GM19455 (cell line): ENCODE measurements around the gene CERS6.
"Not testable (repeated sequence)": the region's sequence is repeated elsewhere in the genome, so short reads cannot be mapped to it uniquely, and the experiment has no call there.

Experiments used
- ATAC-seq: cut with Tn5 transposase; IDR thresholded peaks from one replicate; pipeline ENCODE4 v1.9.1; 2021; ENCODE audit not compliant: unreplicated experiment

CERS6 gene

DNA sequence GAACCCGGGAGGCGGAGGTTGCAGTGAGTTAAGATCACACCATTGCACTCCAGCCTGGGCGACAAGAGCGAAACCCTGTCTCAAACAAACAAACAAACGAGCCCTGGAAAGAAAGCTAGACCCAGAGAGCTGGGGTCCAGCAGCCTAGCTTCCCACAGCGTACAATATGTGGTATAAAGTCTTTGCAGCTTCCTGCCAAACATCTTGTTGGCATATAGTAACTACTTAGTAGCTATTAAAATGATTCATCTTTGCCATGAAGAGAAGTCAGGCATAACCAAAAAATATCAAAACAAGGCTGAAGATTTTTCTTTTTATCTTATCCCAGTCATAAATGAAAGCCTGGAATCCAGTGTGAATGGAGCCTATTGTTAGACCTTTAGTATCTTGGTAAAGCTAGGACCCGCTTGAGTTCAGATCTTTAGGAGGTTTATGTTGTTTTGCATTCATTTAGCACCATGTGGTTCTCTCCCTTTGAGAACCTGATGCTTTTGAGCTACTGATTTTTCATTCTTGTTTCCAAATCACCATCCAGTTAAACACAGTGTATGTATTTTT lies 206.7 kb downstream of the CERS6 start:
- no peak for ATAC-seq

GRCh38 chr2:168663993-168664392 lies 207.9 kb downstream of the CERS6 start:
- ATAC-seq, result no peak

GRCh38 chr2:168664715-168665114 lies 208.6 kb downstream of the CERS6 start:
- ATAC-seq, result not testable (repeated sequence)

- ATAC-seq, result no peak
Measured at GRCh38 chr2:168666339-168666738, 210.3 kb downstream of the CERS6 start.

- no peak for ATAC-seq
Measured at GRCh38 chr2:168667156-168667555, 211.1 kb downstream of the CERS6 start.

DNA sequence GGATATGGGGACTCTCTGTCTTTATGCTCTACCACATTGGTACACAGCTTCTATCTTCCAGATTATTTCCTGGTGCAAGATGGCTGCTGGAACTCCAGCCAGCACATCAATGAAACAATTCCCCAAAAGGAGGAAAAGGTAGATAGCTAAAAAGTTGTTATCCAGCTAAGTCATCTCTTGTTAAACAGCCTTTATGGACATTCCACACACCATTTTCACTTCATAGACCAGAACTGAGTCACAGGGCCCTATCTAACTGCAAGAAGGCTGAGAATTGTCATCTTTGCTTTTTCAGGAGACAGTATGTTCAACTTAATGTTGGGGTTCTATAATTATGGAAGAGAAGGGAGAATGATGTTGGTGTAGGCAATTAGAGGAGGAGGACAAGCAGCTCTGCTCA lies 213.1 kb downstream of the CERS6 start:
- no peak for ATAC-seq

- no peak for ATAC-seq
Measured at GRCh38 chr2:168670478-168670877, 214.4 kb downstream of the CERS6 start.

- ATAC-seq, result no peak
Measured at GRCh38 chr2:168671932-168672331, 215.9 kb downstream of the CERS6 start.

- no peak for ATAC-seq
Measured at GRCh38 chr2:168673265-168674189, 217.5 kb downstream of the CERS6 start.

DNA sequence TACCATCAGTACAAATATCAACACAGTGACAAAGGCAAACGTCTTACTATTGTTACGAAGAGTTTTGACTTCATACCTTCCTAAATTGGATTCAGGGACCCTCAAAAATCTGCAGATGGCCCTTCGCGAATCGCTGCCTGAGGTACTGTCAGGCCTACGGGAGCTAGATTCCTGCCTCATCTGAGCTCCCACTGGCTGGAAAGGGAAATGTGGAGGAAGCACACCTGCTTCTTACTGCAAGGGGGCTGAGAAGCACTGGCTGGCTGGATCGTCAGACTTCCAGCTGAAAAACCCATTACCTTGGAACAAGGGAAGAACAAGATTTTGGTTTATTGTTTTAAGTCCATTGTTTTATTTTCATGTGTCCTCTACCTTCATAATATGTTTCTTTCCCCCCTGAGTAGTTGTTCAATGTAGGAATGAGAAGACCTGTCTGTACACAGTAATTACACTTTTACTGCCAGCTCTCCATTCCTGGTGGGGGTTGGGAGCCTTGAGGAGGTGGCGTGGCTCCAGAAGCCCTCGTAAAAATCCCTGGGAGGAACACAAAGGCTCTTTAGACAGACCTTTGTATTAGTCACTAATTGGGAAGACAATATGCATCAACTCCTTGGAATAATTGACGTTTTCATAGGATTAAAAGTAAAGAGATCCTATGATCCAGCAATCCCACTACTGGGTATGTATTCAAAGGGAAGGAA lies 222.2 kb downstream of the CERS6 start:
- no peak for ATAC-seq

DNA sequence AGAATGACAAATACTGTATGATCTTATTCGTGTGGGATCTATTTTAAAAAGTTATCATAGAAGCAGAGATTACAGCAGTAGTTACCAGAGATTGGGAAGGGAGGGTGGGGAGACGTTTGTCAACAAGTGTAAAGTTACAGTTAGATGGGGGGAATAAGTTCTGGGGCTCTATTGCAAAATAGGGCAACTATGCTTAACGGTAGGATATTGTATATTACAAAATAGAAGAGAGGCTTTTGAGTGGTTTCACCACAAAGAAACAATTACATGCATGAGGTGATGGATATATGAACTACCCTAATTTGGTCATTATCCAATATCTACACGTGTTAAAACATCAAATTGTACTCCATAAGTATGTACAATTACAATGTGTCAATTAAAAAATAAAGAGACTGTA lies 223.0 kb downstream of the CERS6 start:
- ATAC-seq, result no peak

DNA sequence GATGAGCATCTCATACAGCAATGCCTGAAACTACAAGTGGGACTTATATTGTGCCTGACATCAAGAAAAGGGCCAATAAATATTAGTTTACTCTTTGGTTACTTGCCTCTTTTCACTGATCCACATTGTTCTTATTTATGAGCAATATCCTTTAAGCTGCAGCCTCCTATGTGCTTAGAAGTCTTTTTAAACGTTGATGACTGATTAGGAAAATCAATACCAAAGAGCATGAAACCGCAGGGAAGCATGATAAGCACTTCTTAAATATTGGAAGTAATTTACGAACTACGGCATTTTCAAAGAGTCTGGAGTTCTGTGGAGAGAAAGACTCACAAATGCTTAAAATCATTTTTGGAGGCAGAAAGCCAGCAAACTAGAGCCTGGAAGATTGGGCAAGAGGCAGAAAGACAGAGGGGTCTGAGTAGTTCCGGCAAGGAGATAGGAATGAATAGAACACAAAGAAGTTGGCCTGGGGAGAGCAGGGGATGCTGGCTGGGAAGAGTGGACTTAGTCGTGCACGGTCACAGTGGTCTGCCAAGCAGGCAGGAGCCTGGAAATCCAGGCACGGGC lies 223.8 kb downstream of the CERS6 start:
- ATAC-seq, result no peak

- ATAC-seq, result no peak
Measured at GRCh38 chr2:168683996-168684395, 227.9 kb downstream of the CERS6 start.

DNA sequence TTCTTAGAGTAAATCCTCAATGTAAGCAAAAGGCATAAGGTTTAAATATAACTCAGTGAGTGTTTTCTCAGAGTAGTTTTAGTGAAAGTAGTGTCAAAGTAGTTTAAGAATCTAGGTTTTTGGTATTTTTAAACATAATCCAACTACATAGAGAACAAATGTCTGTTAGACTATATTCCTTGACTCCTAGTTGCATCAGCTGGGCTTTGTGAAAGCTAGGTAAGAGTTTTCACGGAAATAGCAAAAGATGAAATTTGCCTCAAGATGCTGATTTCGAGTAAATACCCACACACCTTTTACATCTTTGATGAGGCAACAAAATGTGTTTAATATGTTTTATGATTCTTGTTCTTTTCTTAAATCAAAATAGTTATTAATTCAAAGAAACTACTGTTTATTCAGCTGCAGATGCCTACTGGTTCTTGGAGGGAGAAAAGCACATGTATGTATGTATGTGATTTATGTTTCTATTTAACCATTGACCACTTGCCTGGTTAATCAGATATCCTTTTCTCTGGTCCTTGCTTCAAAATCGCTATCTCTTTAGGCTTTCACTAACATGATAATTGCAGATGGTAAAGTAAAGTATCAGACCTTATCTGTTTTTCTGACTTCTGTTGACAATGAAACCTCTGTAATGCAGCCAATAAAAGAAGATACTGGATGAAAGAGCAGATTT lies 229.0 kb downstream of the CERS6 start:
- no peak for ATAC-seq

GRCh38 chr2:168685600-168686451 lies 229.8 kb downstream of the CERS6 start:
- no peak for ATAC-seq

DNA sequence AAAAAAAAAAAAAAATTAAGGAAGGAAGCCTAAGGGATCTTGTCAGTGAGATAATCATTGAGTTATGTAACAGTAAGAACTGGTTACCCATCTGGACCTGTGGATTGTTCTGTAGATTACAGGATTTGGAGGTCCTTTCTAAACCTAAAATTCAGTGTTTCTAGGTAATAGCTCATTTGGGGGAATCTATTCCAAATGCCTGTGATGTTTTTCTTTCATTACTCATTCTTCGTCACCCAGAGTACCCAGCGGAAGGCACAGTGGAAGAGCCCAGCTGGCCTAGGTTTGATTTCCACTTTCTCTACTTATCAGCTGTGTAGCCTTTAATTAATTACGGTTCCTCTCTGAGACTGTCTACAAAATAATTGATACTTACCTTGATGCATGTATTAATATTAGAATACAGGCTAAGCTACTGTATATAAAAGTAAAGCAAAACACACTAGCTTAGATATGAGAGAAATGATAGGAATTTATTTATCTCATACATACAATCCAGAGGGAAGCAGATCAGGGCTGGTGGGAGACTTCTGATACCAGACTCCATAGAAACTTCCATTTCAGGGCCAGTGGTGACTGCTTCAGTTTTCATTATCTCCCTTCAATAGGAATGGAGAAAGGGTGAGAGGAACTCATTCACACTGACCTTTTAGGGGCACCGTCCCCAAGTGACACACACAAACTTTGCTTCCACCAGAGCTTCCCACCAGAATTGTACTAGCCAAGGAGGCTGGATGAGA lies 230.6 kb downstream of the CERS6 start:
- ATAC-seq, result no peak

DNA sequence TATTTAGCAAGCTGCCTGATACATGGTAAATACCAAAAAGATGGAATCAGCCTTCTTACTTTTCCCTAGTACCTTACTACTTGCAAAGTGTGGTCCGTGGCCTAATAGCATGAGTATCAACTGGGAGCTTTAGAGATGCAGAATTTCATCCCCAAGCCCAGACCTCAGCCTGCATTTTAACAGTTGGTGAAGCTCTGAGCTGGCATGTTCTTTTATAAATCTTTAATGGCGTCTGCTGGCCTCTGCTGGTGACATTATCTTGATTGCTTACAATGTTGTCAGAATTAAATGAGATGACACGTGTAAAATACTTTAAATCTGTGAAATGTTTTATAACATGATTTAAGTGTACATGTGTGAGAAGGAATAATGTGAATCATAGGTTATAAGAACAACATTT lies 231.2 kb downstream of the CERS6 start:
- no peak for ATAC-seq

DNA sequence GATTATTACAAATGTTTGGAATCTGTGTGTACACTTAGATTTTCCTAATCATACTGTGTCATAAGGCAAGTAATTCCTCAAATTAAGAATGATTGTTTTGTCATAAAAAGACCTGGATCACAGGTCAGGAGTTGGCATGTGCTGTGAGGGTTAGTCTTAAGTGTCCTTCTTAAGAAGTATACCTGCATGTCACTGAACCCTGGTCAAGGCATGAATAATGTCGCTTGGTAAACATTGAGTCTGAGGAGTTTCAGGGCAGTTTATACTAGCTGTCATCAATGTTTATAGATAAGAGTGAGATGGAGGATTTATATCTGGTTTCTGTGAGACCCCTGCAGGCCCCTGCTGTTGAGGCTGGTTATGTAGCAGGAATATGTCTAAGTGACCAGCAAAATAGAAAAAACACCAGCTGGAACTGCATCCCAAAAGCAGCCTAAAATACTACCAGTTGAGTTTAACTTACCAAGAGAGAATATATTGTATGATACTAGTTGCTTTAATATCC lies 234.4 kb downstream of the CERS6 start:
- no peak for ATAC-seq

DNA sequence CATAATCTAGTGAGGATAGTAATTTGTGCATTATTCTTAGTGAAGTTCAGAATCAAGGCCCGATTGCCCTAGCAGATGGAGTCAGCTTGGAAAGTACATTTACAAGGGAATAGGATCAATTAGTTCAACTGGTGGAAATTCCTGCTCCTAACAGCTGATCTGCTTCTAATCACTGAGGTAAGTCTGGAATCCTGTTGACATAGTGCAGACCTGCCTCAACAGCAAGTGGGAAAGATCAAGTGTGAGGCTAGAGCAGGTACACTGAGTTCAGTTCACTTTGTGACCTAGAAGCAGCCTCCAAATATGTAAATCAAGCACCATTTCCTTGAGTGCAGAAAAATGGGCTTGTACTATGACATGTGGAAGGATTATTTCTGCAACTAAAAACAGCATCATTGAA lies 235.1 kb downstream of the CERS6 start:
- no peak for ATAC-seq
